H9 (cell line): ENCODE data around the gene C2orf42. TPM values are rescaled to one million over a fixed set of nuclear protein-coding genes. Genes with fewer than 3 reads are reported as not detected.

Experiments
- DNase-seq: peaks from one replicate; pipeline ENCODE4 v3.0.0-alpha.2; 2017
- H2AFZ ChIP-seq: one replicate; pipeline ENCODE4 v1.6.1; 2013; ENCODE audit warnings: mild to moderate bottlenecking, low read length, control low read depth, moderate library complexity
- H2AK5ac ChIP-seq: 2 replicates; pipeline ENCODE4 v1.6.1; 2013; ENCODE audit warnings: low read length, control low read depth, mixed read lengths; ENCODE audit not compliant: insufficient read length
- H2BK120ac ChIP-seq: one replicate; pipeline ENCODE4 v1.6.1; 2013; ENCODE audit warnings: low read depth, mild to moderate bottlenecking, low read length, control low read depth, inconsistent platforms; ENCODE audit not compliant: poor library complexity, severe bottlenecking
- H2BK12ac ChIP-seq: 2 replicates; pipeline ENCODE4 v1.6.1; 2013; ENCODE audit warnings: low read length, control low read depth, mixed read lengths, low read depth; ENCODE audit not compliant: insufficient read length
- H2BK15ac ChIP-seq: 2 replicates; pipeline ENCODE4 v1.6.1; 2013; ENCODE audit warnings: low read depth, low read length, control low read depth
- H2BK20ac ChIP-seq: one replicate; pipeline ENCODE4 v1.6.1; 2013; ENCODE audit warnings: low read depth, mild to moderate bottlenecking, low read length, control low read depth, inconsistent platforms; ENCODE audit not compliant: poor library complexity, severe bottlenecking
- H2BK5ac ChIP-seq: 2 replicates; pipeline ENCODE4 v1.6.1; 2013; ENCODE audit warnings: low read length, control low read depth, mixed read lengths; ENCODE audit not compliant: insufficient read length
- H3K14ac ChIP-seq: 2 replicates; pipeline ENCODE4 v1.6.1; 2013; ENCODE audit warnings: low read length, control low read depth; ENCODE audit not compliant: insufficient read depth
- H3K18ac ChIP-seq: 2 replicates; pipeline ENCODE4 v1.6.1; 2013; ENCODE audit warnings: low read depth, mild to moderate bottlenecking, mixed read lengths, low read length, control low read depth; ENCODE audit not compliant: insufficient read length
- H3K23ac ChIP-seq: 2 replicates; pipeline ENCODE4 v1.6.1; 2013; ENCODE audit warnings: low read length, control low read depth, mixed read lengths, low read depth; ENCODE audit not compliant: insufficient read length
- H3K23me2 ChIP-seq: 2 replicates; pipeline ENCODE4 v1.6.1; 2013; ENCODE audit warnings: low read depth, mild to moderate bottlenecking, mixed read lengths, low read length, control low read depth; ENCODE audit not compliant: insufficient read length, poor library complexity, severe bottlenecking
- H3K27ac ChIP-seq: 2 replicates; pipeline ENCODE4 v1.5.1; 2013; ENCODE audit warnings: low read length, control low read depth, mixed read lengths, low read depth; ENCODE audit not compliant: insufficient read length
- H3K27me3 ChIP-seq: 2 replicates; pipeline ENCODE4 v1.6.1; 2013; ENCODE audit warnings: low read length, control low read depth, inconsistent platforms; ENCODE audit not compliant: insufficient read depth
- H3K4ac ChIP-seq: 2 replicates; pipeline ENCODE4 v1.6.1; 2013; ENCODE audit warnings: low read depth, mild to moderate bottlenecking, control low read depth, inconsistent platforms, low read length, moderate library complexity
- H3K4me1 ChIP-seq: 2 replicates; pipeline ENCODE4 v1.6.1; 2013; ENCODE audit warnings: low read length, control low read depth, inconsistent platforms; ENCODE audit not compliant: insufficient read depth
- H3K4me2 ChIP-seq: 2 replicates; pipeline ENCODE4 v1.6.1; 2013; ENCODE audit warnings: low read length, control low read depth, mixed read lengths; ENCODE audit not compliant: insufficient read length, insufficient read depth
- H3K56ac ChIP-seq: 2 replicates; pipeline ENCODE4 v1.6.1; 2013; ENCODE audit warnings: low read depth, mild to moderate bottlenecking, mixed read lengths, low read length, control low read depth; ENCODE audit not compliant: insufficient read length
- H3K79me1 ChIP-seq: 2 replicates; pipeline ENCODE4 v1.6.1; 2013; ENCODE audit warnings: low read depth, mild to moderate bottlenecking, moderate library complexity, low read length, control low read depth, inconsistent platforms; ENCODE audit not compliant: insufficient read depth, poor library complexity, severe bottlenecking
- H3K79me2 ChIP-seq: 2 replicates; pipeline ENCODE4 v1.6.1; 2013; ENCODE audit warnings: low read length, control low read depth, inconsistent platforms; ENCODE audit not compliant: insufficient read depth
- H3K9ac ChIP-seq: 2 replicates; pipeline ENCODE4 v1.6.1; 2013; ENCODE audit warnings: low read length, control low read depth, mixed read lengths; ENCODE audit not compliant: insufficient read length; ENCODE audit errors: extremely low read depth
- H3K9me3 ChIP-seq: one replicate; pipeline ENCODE4 v1.6.1; 2013; ENCODE audit warnings: low read depth, low read length, inconsistent platforms; ENCODE audit not compliant: control insufficient read depth
- H3T11ph ChIP-seq: one replicate; pipeline ENCODE4 v1.6.1; 2013; ENCODE audit warnings: mild to moderate bottlenecking, low read length, control low read depth, inconsistent platforms
- H4K20me1 ChIP-seq: one replicate; pipeline ENCODE4 v1.6.1; 2013; ENCODE audit not compliant: control insufficient read depth, insufficient read length, insufficient read depth
- H4K5ac ChIP-seq: 2 replicates; pipeline ENCODE4 v1.6.1; 2013; ENCODE audit warnings: low read depth, mild to moderate bottlenecking, mixed read lengths, low read length, control low read depth; ENCODE audit not compliant: insufficient read length
- H4K8ac ChIP-seq: replicated peaks from 2 replicates; pipeline ENCODE4 v1.6.1; 2013; ENCODE audit warnings: low read length, control low read depth, mixed read lengths, low read depth; ENCODE audit not compliant: insufficient read length
- H4K91ac ChIP-seq: 2 replicates; pipeline ENCODE4 v1.6.1; 2013; ENCODE audit warnings: low read depth, mild to moderate bottlenecking, moderate library complexity, mixed read lengths, low read length, control low read depth; ENCODE audit not compliant: insufficient read length
- H3K27ac Mint-ChIP-seq, 3 experiments: 2 replicates in 2 of 3; 3 replicates in 1 of 3; pipeline ENCODE4 v1.8.0; 2020 to 2021; ENCODE audit warnings: mixed read lengths in 3 of 3, mild to moderate bottlenecking in 1 of 3, moderate library complexity in 1 of 3
- H3K27me3 Mint-ChIP-seq: 2 replicates; pipeline ENCODE4 v1.8.0; 2021; ENCODE audit warnings: low read depth, mild to moderate bottlenecking, moderate library complexity, mixed read lengths
- H3K36me3 Mint-ChIP-seq, 3 experiments: 2 replicates in 2 of 3; 3 replicates in 1 of 3; pipeline ENCODE4 v1.8.0; 2020 to 2021; ENCODE audit warnings: low read depth in 3 of 3, mixed read lengths in 3 of 3; ENCODE audit not compliant: insufficient read depth in 1 of 3
- H3K4me1 Mint-ChIP-seq, 2 experiments: 2 replicates each; pipeline ENCODE4 v1.8.0; 2020; ENCODE audit warnings: mixed read lengths in 2 of 2
- H3K4me3 Mint-ChIP-seq, 2 experiments: 2 replicates in 1 of 2; 3 replicates in 1 of 2; pipeline ENCODE4 v1.8.0; 2020 to 2021; ENCODE audit warnings: mild to moderate bottlenecking in 2 of 2, mixed read lengths in 2 of 2, moderate library complexity in 1 of 2
- H3K9me3 Mint-ChIP-seq, 2 experiments: 2 replicates in 1 of 2; 3 replicates in 1 of 2; pipeline ENCODE4 v1.8.0; 2020; ENCODE audit warnings: mild to moderate bottlenecking in 2 of 2, mixed read lengths in 2 of 2, moderate library complexity in 1 of 2
- WGBS: extraction: QIAGEN DNeasy Blood & Tissue Kit; methylation state at CpG from one replicate; pipeline ENCODE4 v1.1.7; 2013; ENCODE audit warnings: missing lambda C conversion rate, low lambda C conversion rate, mixed read lengths; ENCODE audit not compliant: insufficient read length; ENCODE audit errors: extremely low coverage; 5-methylcytosine and 5-hydroxymethylcytosine counted together
- total RNA-seq: library from RNA; stranded (reverse); gene quantifications from 2 replicates; pipeline ENCODE4 v1.2.1, GENCODE V29; 2021
- TF ChIP-seq, protein P1 (sequence below): fragments of 200-600 bp; sonication (generic); conservative IDR thresholded peaks from 3 replicates; pipeline ENCODE4 v1.8.0; 2021; ENCODE audit warnings: antibody characterized with exemption, mild to moderate bottlenecking

Gene C2orf42
- total RNA-seq, 1 experiment from 2014 or later = 19.0 TPM

DNA sequence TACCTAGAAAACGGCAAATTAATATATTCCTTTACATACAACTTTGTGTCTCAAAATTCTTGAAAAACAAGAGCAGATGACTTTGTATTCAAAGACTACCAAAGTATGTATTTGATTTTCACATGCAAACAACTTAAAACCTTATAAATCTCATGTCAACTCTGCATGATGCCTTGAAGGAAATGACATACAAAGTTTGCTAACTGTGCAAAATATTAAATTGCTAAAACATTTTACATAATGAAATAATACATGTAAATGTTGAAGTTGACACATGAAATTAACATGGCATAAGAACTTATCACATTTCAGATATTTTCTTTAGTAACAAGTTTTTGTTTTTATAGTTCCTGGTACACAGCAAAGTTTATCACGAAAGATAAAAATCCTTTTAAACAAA lies 20.8 kb upstream of the C2orf42 start:
- no peak overlapping the region for H4K91ac ChIP-seq
- no peak overlapping the region for H2BK120ac ChIP-seq
- no peaks in the 10 kb centered on the region for H3K9me3 ChIP-seq
- H3K4me1 Mint-ChIP-seq = no peaks in the 10 kb centered on the region
- H3K14ac ChIP-seq = no peak overlapping the region
- TF ChIP-seq, protein P1, sequence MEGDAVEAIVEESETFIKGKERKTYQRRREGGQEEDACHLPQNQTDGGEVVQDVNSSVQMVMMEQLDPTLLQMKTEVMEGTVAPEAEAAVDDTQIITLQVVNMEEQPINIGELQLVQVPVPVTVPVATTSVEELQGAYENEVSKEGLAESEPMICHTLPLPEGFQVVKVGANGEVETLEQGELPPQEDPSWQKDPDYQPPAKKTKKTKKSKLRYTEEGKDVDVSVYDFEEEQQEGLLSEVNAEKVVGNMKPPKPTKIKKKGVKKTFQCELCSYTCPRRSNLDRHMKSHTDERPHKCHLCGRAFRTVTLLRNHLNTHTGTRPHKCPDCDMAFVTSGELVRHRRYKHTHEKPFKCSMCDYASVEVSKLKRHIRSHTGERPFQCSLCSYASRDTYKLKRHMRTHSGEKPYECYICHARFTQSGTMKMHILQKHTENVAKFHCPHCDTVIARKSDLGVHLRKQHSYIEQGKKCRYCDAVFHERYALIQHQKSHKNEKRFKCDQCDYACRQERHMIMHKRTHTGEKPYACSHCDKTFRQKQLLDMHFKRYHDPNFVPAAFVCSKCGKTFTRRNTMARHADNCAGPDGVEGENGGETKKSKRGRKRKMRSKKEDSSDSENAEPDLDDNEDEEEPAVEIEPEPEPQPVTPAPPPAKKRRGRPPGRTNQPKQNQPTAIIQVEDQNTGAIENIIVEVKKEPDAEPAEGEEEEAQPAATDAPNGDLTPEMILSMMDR = no peak
- H4K8ac ChIP-seq = no peak overlapping the region
- no peak overlapping the region for H4K5ac ChIP-seq
- no peak overlapping the region for H3K27ac ChIP-seq
- no peaks in the 10 kb centered on the region for H3K4me1 ChIP-seq
- no peaks in the 10 kb centered on the region for H3K27me3 Mint-ChIP-seq
- no peak overlapping the region for H2AK5ac ChIP-seq
- no peak overlapping the region for H3K9ac ChIP-seq
- H3K4ac ChIP-seq = no peak overlapping the region
- no peak overlapping the region for H3K23ac ChIP-seq
- no CpG with 5 or more reads among the region's 2 CpGs for WGBS
- no peaks in the 10 kb centered on the region for H3K79me1 ChIP-seq
- H3K27me3 ChIP-seq = no peaks in the 10 kb centered on the region
- H3K27ac Mint-ChIP-seq = no peak overlapping the region
- no peak overlapping the region for H2BK5ac ChIP-seq
- no peak overlapping the region for H2AFZ ChIP-seq
- no peaks in the 10 kb centered on the region for H3K79me2 ChIP-seq
- no peak overlapping the region for H3K4me2 ChIP-seq
- H4K20me1 ChIP-seq = no peaks in the 10 kb centered on the region
- H3K23me2 ChIP-seq = no peaks in the 10 kb centered on the region
- H3K4me3 Mint-ChIP-seq = no peak overlapping the region
- no peak overlapping the region for H2BK12ac ChIP-seq
- no peak for DNase-seq
- peaks cover 14 to 56% (median 50%) of the 10 kb centered on the region in 3 experiments; a peak in 6 of 7 replicates for H3K36me3 Mint-ChIP-seq
- no peak overlapping the region for H2BK15ac ChIP-seq
- no peak overlapping the region for H3K18ac ChIP-seq
- no peak overlapping the region for H3T11ph ChIP-seq
- no peak overlapping the region for H2BK20ac ChIP-seq
- no peak overlapping the region for H3K56ac ChIP-seq
- no peaks in the 10 kb centered on the region for H3K9me3 Mint-ChIP-seq
